ENCODE data around the gene CFAP46.

The CFAP46 gene

GRCh38 chr10:132817701-132818211 lies 124.6 kb downstream of the CFAP46 start:
- H3K4me3 ChIP-seq (ENCODE audit: control insufficient read depth, low read depth, low read length) = no peak overlapping the region
- no peak for DNase-seq (ENCODE audit: low read depth)
- no peak for TF ChIP-seq CTCF (conservative IDR thresholded peaks at IDR 0.05; ENCODE audit: control insufficient read depth, insufficient read depth, low read depth, low read length)

GRCh38 chr10:132816718-132817117 lies 125.7 kb downstream of the CFAP46 start:
- no peak for TF ChIP-seq CTCF (conservative IDR thresholded peaks at IDR 0.05; ENCODE audit: control insufficient read depth, insufficient read depth, low read depth, low read length)
- no peak overlapping the region for H3K4me3 ChIP-seq (ENCODE audit: control insufficient read depth, low read depth, low read length)
- no peak for DNase-seq (ENCODE audit: low read depth)

- no peak for TF ChIP-seq CTCF (conservative IDR thresholded peaks at IDR 0.05; ENCODE audit: control insufficient read depth, insufficient read depth, low read depth, low read length)
- H3K4me3 ChIP-seq (ENCODE audit: control insufficient read depth, low read depth, low read length) = no peak overlapping the region
- DNase-seq (ENCODE audit: low read depth) = no peak
Observed at GRCh38 chr10:132815168-132815857, 127.1 kb downstream of the CFAP46 start.

GRCh38 chr10:132814469-132814856 lies 127.9 kb downstream of the CFAP46 start:
- TF ChIP-seq CTCF (conservative IDR thresholded peaks at IDR 0.05; ENCODE audit: control insufficient read depth, insufficient read depth, low read depth, low read length) = no peak
- no peak for DNase-seq (ENCODE audit: low read depth)
- H3K4me3 ChIP-seq (ENCODE audit: control insufficient read depth, low read depth, low read length) = no peak overlapping the region

GRCh38 chr10:132813560-132814468 lies 128.6 kb downstream of the CFAP46 start:
- no peak overlapping the region for H3K4me3 ChIP-seq (ENCODE audit: control insufficient read depth, low read depth, low read length)
- no peak for DNase-seq (ENCODE audit: low read depth)
- TF ChIP-seq CTCF (conservative IDR thresholded peaks at IDR 0.05; ENCODE audit: control insufficient read depth, insufficient read depth, low read depth, low read length) = no peak

GRCh38 chr10:132813001-132813401 lies 129.4 kb downstream of the CFAP46 start:
- H3K4me3 ChIP-seq (ENCODE audit: control insufficient read depth, low read depth, low read length) = no peak overlapping the region
- DNase-seq (ENCODE audit: low read depth) = no peak
- TF ChIP-seq CTCF (conservative IDR thresholded peaks at IDR 0.05; ENCODE audit: control insufficient read depth, insufficient read depth, low read depth, low read length) = no peak
